VCaP (cell line): ENCODE data around the gene LYPD1.

ENCODE experiments used
- H3K27ac ChIP-seq: fragments of 450-650 bp; 2 replicates; pipeline ENCODE4 v1.5.1; 2017
- CTCF ChIP-seq: fragments of 450-650 bp; conservative IDR thresholded peaks from 2 replicates; pipeline ENCODE4 v1.5.1; 2017; ENCODE audit warnings: mild to moderate bottlenecking, moderate library complexity

LYPD1 gene

GRCh38 chr2:132609101-132609890, 60.7 kb downstream of the LYPD1 start:
- no peak for TF ChIP-seq CTCF
- H3K27ac ChIP-seq = no peak overlapping the region

DNA sequence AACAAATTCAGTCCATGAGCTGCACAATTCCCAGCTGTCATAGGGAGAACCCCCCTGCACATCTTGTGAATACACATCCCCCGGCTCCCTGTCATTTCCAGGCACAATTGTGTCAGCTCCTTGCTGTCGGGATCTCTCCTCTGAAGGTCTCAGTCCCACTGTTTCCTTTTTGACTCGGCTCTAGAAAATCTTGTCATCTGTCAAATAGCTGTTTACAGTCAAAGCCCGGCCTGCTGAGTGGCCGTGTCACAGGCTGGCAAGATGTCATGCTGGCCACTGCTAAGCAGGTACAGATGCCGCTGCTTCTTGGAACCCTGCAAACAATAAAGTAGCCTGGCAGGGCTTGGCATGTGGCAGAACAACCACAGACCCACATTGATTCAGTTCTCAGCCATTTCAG, 61.7 kb downstream of the LYPD1 start:
- no peak for TF ChIP-seq CTCF
- no peak overlapping the region for H3K27ac ChIP-seq

GRCh38 chr2:132607426-132608090, 62.4 kb downstream of the LYPD1 start:
- no peak for TF ChIP-seq CTCF
- H3K27ac ChIP-seq = no peak overlapping the region

- no peak overlapping the region for H3K27ac ChIP-seq
- TF ChIP-seq CTCF = no peak
Measured at GRCh38 chr2:132606649-132607048, 63.4 kb downstream of the LYPD1 start.

DNA sequence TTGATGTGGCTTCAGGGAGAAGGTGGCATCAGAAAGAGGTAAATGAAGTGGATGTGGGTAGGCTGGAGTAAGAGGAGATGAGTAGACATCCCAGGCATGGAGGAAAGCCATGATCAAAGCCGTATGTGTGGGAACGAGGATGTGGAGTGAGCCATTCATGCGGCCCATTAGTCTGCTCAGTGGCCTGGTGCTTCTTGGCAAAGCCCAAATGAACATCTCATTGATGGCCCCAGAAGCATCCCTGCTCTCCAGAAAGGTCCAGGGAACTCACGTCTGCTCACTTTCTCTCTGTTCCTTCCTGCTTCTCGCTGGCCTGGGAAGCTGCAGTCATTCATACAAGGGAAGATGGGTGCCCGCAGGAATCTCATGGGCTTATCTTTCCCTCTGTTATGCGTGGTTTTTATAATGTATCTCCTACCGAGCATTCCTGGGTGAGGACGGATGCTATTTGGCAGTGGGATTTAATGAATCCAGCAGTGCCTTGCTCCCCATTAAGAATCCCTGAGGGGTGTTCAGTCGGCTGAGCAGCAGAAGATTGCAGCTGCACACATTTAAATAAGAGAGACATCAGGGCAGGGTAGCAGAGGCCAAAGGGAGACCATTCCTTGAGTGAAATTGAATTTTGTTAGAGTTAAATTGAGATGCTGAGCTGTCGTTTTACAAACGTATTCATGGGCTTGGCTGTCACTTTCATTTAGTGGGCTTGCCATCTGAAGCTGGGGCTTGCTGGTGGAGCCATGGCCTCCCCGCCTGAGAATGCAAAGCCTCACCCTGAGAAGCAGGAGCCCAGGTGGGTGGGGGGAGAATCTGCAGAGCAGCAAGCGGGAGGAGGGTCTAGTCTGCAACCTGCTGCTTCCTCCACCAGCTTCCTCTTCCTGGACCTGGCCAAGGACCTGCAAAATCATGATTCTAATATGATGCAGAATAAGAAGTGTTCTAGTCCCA, 64.5 kb downstream of the LYPD1 start:
- no peak for TF ChIP-seq CTCF
- H3K27ac ChIP-seq = no peak overlapping the region

- H3K27ac ChIP-seq = no peak overlapping the region
- no peak for TF ChIP-seq CTCF
Measured at GRCh38 chr2:132604561-132604960, 65.4 kb downstream of the LYPD1 start.

GRCh38 chr2:132599556-132599955, 70.4 kb downstream of the LYPD1 start:
- H3K27ac ChIP-seq = no peak overlapping the region
- TF ChIP-seq CTCF = no peak
